AG09319 (cell line): ENCODE measurements around the gene BMPER.

Source experiments
- DNase-seq: peaks from one replicate; pipeline ENCODE4 v3.0.0-alpha.2; 2010; ENCODE audit warnings: low read depth; ENCODE audit errors: extremely low read depth
- CTCF ChIP-seq: IDR thresholded peaks from 2 replicates; pipeline ENCODE4 v1.5.1; 2011; ENCODE audit warnings: low read depth, mild to moderate bottlenecking, inconsistent platforms, low read length, moderate library complexity

Gene BMPER

GRCh38 chr7:33882040-33882837 is 23.1 kb upstream of the BMPER start:
- TF ChIP-seq CTCF: no peak

GRCh38 chr7:33882950-33883670 is 22.2 kb upstream of the BMPER start:
- TF ChIP-seq CTCF: no peak

More at GRCh38 chr7:33882040-33882837, 23.1 kb upstream of the BMPER start:
- DNase-seq: no peak

GRCh38 chr7:33883671-33883965 is 21.7 kb upstream of the BMPER start:
- DNase-seq: no peak
- no peak for TF ChIP-seq CTCF

More at GRCh38 chr7:33882950-33883670, 22.2 kb upstream of the BMPER start:
- DNase-seq: no peak

- no peak for DNase-seq
Measured at GRCh38 chr7:33885290-33886148, 19.8 kb upstream of the BMPER start.

GRCh38 chr7:33886149-33886623 is 19.2 kb upstream of the BMPER start:
- TF ChIP-seq CTCF: peak; percentile 40
- DNase-seq: no peak

More at GRCh38 chr7:33885290-33886148, 19.8 kb upstream of the BMPER start:
- TF ChIP-seq CTCF: no peak

GRCh38 chr7:33887266-33887975 is 17.9 kb upstream of the BMPER start:
- DNase-seq: no peak
- no peak for TF ChIP-seq CTCF
